HL-60 (cell line): Measurements from ENCODE around the gene POMZP3.
"Not testable (repeated sequence)": the region's sequence is repeated elsewhere in the genome, so short reads cannot be mapped to it uniquely, and the experiment has no call there.

Source experiments
- CTCF ChIP-seq: IDR thresholded peaks from one replicate; pipeline ENCODE4 v1.5.1; 2011; ENCODE audit warnings: low read length, control low read depth, inconsistent platforms; ENCODE audit not compliant: insufficient read depth
- REST ChIP-seq: IDR thresholded peaks from 2 replicates; pipeline ENCODE4 v1.6.1; 2012; ENCODE audit warnings: low read depth; ENCODE audit not compliant: insufficient replicate concordance

DNA sequence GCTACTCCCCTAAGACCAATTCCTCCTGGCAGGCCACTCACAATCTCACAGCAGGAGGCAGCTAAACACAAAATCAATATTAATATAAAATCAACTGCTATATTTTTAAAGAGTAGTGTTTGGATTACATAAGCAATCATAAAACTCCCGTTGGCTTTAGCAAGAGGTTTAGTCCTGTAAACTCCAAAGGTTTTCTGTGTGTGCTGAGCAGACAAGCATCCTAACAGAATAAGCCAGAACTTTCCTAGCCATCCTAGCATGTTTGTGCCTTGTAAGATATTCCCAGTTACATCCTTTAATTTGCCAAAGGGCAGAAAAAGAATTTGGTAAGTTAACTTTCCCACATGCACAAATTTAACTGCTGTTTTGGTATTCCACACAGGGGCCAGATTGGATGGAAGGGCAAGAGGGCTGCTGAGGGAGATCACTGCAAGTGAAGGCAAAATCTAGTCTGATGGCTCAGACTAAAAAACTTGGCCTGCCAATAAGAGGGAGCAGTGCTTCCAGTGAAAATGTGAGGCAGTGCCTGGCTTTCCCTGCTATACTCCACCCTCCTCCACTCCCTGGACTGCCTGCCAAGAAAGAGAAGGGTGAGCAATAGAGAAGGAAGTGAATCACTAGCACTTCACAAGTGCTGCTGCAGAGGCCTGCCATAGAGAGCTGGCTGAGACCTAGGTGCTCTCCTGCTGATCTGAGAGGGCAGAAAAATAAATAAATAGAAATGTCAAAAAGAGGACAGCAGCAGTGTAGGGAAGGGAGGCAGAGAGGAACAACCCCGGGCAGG is 44.0 kb downstream of the POMZP3 start:
- not testable (repeated sequence) for TF ChIP-seq CTCF, REST
